ENCODE measurements around the gene B3GALT6. TPM values are rescaled to one million over a fixed set of nuclear protein-coding genes. Genes with fewer than 3 reads are reported as not detected.

B3GALT6 gene
- total RNA-seq, 1 experiment from 2014 or later: 27.1 TPM

GRCh38 chr1:1232796-1233566, 944 bp downstream of the B3GALT6 start:
- peaks cover 17 to 34% (median 33%) of the 10 kb centered on the region in 3 experiments for H3K36me3 Mint-ChIP-seq (ENCODE audit: insufficient read depth in 1 of 3, low read depth in 3 of 3)
- Histone ChIP-seq H3K9me3 (ENCODE audit: control insufficient read depth, low read depth, low read length) (no peaks in the 10 kb centered on the region), H3K9ac (ENCODE audit: extremely low read depth, insufficient read length, low read length) (no peak overlapping the region), H2BK12ac (ENCODE audit: insufficient read length, low read depth, low read length) (no peak overlapping the region), H3K79me1 (ENCODE audit: insufficient read depth, low read depth, low read length, poor library complexity, severe bottlenecking) (peaks cover 2% of the 10 kb centered on the region), H4K8ac (replicated peaks; ENCODE audit: insufficient read length, low read depth, low read length) (no peak overlapping the region), H3K23ac (ENCODE audit: insufficient read length, low read depth, low read length) (no peak overlapping the region), H3K27me3 (ENCODE audit: insufficient read depth, low read length) (no peaks in the 10 kb centered on the region), H4K20me1 (ENCODE audit: control insufficient read depth, insufficient read depth, insufficient read length) (no peaks in the 10 kb centered on the region), H2AK5ac (ENCODE audit: insufficient read length, low read length) (no peak overlapping the region), H3K27ac (ENCODE audit: insufficient read length, low read depth, low read length) (no peak overlapping the region), H2AFZ (ENCODE audit: low read length) (no peak overlapping the region), H3K18ac (ENCODE audit: insufficient read length, low read depth, low read length) (no peak overlapping the region), H3T11ph (ENCODE audit: low read length) (no peak overlapping the region), H3K14ac (ENCODE audit: insufficient read depth, low read length) (no peak overlapping the region), H3K23me2 (ENCODE audit: insufficient read length, low read depth, low read length, poor library complexity, severe bottlenecking) (peaks cover 6% of the 10 kb centered on the region), H2BK20ac (ENCODE audit: low read depth, low read length, poor library complexity, severe bottlenecking) (no peak overlapping the region), H3K79me2 (ENCODE audit: insufficient read depth, low read length) (peaks cover 2% of the 10 kb centered on the region; the same call in 1 of the 2 replicates), H2BK15ac (ENCODE audit: low read depth, low read length) (no peak overlapping the region), H2BK5ac (ENCODE audit: insufficient read length, low read length) (no peak overlapping the region), H4K91ac (ENCODE audit: insufficient read length, low read depth, low read length) (no peak overlapping the region), H2BK120ac (ENCODE audit: low read depth, low read length, poor library complexity, severe bottlenecking) (no peak overlapping the region), H3K4ac (ENCODE audit: low read depth, low read length) (no peak overlapping the region), H4K5ac (ENCODE audit: insufficient read length, low read depth, low read length) (no peak overlapping the region), H3K4me2 (ENCODE audit: insufficient read depth, insufficient read length, low read length) (no peak overlapping the region), H3K4me1 (ENCODE audit: insufficient read depth, low read length) (no peaks in the 10 kb centered on the region), H3K56ac (ENCODE audit: insufficient read length, low read depth, low read length) (no peak overlapping the region)
- peaks cover 0 to 4% of the 10 kb centered on the region in 2 experiments; a peak in 1 of 5 replicates for H3K9me3 Mint-ChIP-seq
- no CpG with 5 or more reads among the region's 98 CpGs for WGBS (ENCODE audit: extremely low coverage, insufficient read length, low lambda C conversion rate)
- H3K4me1 Mint-ChIP-seq: peaks cover 15 to 25% of the 10 kb centered on the region in 2 experiments
- H3K27ac Mint-ChIP-seq: no peak overlapping the region
- TF ChIP-seq, protein P1, sequence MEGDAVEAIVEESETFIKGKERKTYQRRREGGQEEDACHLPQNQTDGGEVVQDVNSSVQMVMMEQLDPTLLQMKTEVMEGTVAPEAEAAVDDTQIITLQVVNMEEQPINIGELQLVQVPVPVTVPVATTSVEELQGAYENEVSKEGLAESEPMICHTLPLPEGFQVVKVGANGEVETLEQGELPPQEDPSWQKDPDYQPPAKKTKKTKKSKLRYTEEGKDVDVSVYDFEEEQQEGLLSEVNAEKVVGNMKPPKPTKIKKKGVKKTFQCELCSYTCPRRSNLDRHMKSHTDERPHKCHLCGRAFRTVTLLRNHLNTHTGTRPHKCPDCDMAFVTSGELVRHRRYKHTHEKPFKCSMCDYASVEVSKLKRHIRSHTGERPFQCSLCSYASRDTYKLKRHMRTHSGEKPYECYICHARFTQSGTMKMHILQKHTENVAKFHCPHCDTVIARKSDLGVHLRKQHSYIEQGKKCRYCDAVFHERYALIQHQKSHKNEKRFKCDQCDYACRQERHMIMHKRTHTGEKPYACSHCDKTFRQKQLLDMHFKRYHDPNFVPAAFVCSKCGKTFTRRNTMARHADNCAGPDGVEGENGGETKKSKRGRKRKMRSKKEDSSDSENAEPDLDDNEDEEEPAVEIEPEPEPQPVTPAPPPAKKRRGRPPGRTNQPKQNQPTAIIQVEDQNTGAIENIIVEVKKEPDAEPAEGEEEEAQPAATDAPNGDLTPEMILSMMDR (conservative IDR thresholded peaks at IDR 0.05): no peak
- no peaks in the 10 kb centered on the region for H3K27me3 Mint-ChIP-seq (ENCODE audit: low read depth)
- DNase-seq: no peak
- H3K4me3 Mint-ChIP-seq: peak overlapping the region; percentile 51 to 70

Data from H9 (cell line).